Mammary epithelial cell (primary cell): Measurements from ENCODE around the gene S100A1.

Experiments
- EZH2 ChIP-seq: IDR thresholded peaks from 2 replicates; pipeline ENCODE4 v1.6.1; 2012; ENCODE audit warnings: low read length, inconsistent platforms, borderline replicate concordance
- TF ChIP-seq, protein P1 (sequence below), 2 donors: IDR thresholded peaks in 1 of 2; conservative IDR thresholded peaks in 1 of 2; 2 replicates each; pipeline ENCODE4 v1.5.1; 2011 to 2012; ENCODE audit warnings: inconsistent platforms in 2 of 2, low read length in 2 of 2, mild to moderate bottlenecking in 2 of 2, control low read depth in 1 of 2, low read depth in 1 of 2; ENCODE audit not compliant: insufficient read depth in 1 of 2; ENCODE audit errors: extremely low read depth in 1 of 2

DNA sequence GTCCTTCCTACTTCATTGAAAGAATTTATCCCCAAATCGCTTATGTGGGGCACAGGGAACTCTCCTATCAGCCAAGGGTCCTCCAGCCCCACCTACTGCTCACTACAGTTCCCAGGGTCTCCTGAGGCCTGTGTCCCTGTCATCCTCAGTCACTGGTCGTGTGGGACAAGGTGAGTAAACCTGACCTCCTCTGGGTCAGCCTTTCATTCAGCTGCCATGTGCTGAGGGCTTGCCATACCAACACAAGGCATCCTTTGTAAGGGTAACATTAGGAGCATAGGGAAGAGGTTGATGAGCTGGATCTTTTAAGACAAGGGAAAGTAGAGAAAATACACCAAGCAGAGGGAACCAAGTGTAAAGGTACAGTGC lies 19.1 kb downstream of the S100A1 start:
- TF ChIP-seq, protein P1, sequence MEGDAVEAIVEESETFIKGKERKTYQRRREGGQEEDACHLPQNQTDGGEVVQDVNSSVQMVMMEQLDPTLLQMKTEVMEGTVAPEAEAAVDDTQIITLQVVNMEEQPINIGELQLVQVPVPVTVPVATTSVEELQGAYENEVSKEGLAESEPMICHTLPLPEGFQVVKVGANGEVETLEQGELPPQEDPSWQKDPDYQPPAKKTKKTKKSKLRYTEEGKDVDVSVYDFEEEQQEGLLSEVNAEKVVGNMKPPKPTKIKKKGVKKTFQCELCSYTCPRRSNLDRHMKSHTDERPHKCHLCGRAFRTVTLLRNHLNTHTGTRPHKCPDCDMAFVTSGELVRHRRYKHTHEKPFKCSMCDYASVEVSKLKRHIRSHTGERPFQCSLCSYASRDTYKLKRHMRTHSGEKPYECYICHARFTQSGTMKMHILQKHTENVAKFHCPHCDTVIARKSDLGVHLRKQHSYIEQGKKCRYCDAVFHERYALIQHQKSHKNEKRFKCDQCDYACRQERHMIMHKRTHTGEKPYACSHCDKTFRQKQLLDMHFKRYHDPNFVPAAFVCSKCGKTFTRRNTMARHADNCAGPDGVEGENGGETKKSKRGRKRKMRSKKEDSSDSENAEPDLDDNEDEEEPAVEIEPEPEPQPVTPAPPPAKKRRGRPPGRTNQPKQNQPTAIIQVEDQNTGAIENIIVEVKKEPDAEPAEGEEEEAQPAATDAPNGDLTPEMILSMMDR (conservative IDR thresholded peaks at IDR 0.05 in 1 of 2, IDR thresholded peaks at IDR 0.05 in 1 of 2; ENCODE audit: extremely low read depth in 1 of 2, insufficient read depth in 1 of 2, low read depth in 1 of 2, low read length in 2 of 2), result no peak
- TF ChIP-seq EZH2, result no peak
